Measurements from ENCODE around the gene LCN6. TPM values are rescaled to one million over a fixed set of nuclear protein-coding genes. Genes with fewer than 3 reads are reported as not detected.

The LCN6 gene
- total RNA-seq, 1 donor from 2014 or later = not detected

GRCh38 chr9:136777359-136777758 is 29.0 kb upstream of the LCN6 start:
- no peaks in the 10 kb centered on the region for H4K20me1 ChIP-seq (ENCODE audit: insufficient read depth, low read length)
- no peak overlapping the region for H2AFZ ChIP-seq (ENCODE audit: low read depth, low read length)
- no peak overlapping the region for H3K4me3 Mint-ChIP-seq (ENCODE audit: unreplicated experiment)

GRCh38 chr9:136776947-136777346 is 28.6 kb upstream of the LCN6 start:
- H3K27me3 Mint-ChIP-seq (ENCODE audit: low read depth, unreplicated experiment) = peaks cover 37% of the 10 kb centered on the region
- no peak overlapping the region for H3K27ac Mint-ChIP-seq (ENCODE audit: unreplicated experiment)
- H3K9me3 Mint-ChIP-seq (ENCODE audit: unreplicated experiment) = peaks cover 15% of the 10 kb centered on the region
- peak overlapping the region; percentile 14 for H3K4me3 Mint-ChIP-seq (ENCODE audit: unreplicated experiment)
- H3K36me3 Mint-ChIP-seq (ENCODE audit: low read depth, unreplicated experiment) = peaks cover 5% of the 10 kb centered on the region
- peaks cover 5% of the 10 kb centered on the region for H3K4me1 Mint-ChIP-seq (ENCODE audit: low read depth, unreplicated experiment)
- no peak for TF ChIP-seq EZH2 (IDR thresholded peaks at IDR 0.05; ENCODE audit: insufficient read depth, low read length)
- TF ChIP-seq CTCF (IDR thresholded peaks at IDR 0.05; ENCODE audit: insufficient read depth, low read depth, low read length) = no peak
- no peaks in the 10 kb centered on the region for H3K4me1 ChIP-seq (ENCODE audit: insufficient read depth, low read length)
- no peak overlapping the region for H3K27ac ChIP-seq (ENCODE audit: low read depth, low read length)
- DNase-seq (ENCODE audit: low read depth) (no peak), FAIRE-seq (no peak)
- no peak overlapping the region for H2AFZ ChIP-seq (ENCODE audit: low read depth, low read length)
- H3K9me3 ChIP-seq (ENCODE audit: insufficient read depth, low read depth, low read length) = peaks cover 4% of the 10 kb centered on the region
- H3K36me3 ChIP-seq (ENCODE audit: insufficient read depth, low read length) = no peaks in the 10 kb centered on the region
- no peak overlapping the region for H3K4me3 ChIP-seq (ENCODE audit: insufficient read depth, low read depth, low read length)
- no peak overlapping the region for H3K9ac ChIP-seq (ENCODE audit: low read length)
- no peaks in the 10 kb centered on the region for H4K20me1 ChIP-seq (ENCODE audit: insufficient read depth, low read length)
- no peaks in the 10 kb centered on the region for H3K79me2 ChIP-seq (ENCODE audit: insufficient read depth, low read length)
- peaks cover 29% of the 10 kb centered on the region for H3K27me3 ChIP-seq (ENCODE audit: insufficient read depth, low read length)
- H3K4me2 ChIP-seq (ENCODE audit: low read length) = no peak overlapping the region

More at GRCh38 chr9:136777359-136777758, 29.0 kb upstream of the LCN6 start:
- H3K36me3 ChIP-seq (ENCODE audit: insufficient read depth, low read length) = no peaks in the 10 kb centered on the region
- H3K9ac ChIP-seq (ENCODE audit: low read length) = no peak overlapping the region
- H3K79me2 ChIP-seq (ENCODE audit: insufficient read depth, low read length) = no peaks in the 10 kb centered on the region
- no peak overlapping the region for H3K27ac ChIP-seq (ENCODE audit: low read depth, low read length)
- H3K36me3 Mint-ChIP-seq (ENCODE audit: low read depth, unreplicated experiment) = peaks cover 5% of the 10 kb centered on the region
- no peaks in the 10 kb centered on the region for H3K4me1 ChIP-seq (ENCODE audit: insufficient read depth, low read length)
- no peak for TF ChIP-seq CTCF (IDR thresholded peaks at IDR 0.05; ENCODE audit: insufficient read depth, low read depth, low read length)
- peaks cover 40% of the 10 kb centered on the region for H3K27me3 Mint-ChIP-seq (ENCODE audit: low read depth, unreplicated experiment)
- H3K9me3 ChIP-seq (ENCODE audit: insufficient read depth, low read depth, low read length) = peaks cover 4% of the 10 kb centered on the region
- H3K4me3 ChIP-seq (ENCODE audit: insufficient read depth, low read depth, low read length) = no peak overlapping the region
- DNase-seq (ENCODE audit: low read depth) (no peak), FAIRE-seq (no peak)
- H3K4me1 Mint-ChIP-seq (ENCODE audit: low read depth, unreplicated experiment) = peaks cover 5% of the 10 kb centered on the region
- peaks cover 29% of the 10 kb centered on the region for H3K27me3 ChIP-seq (ENCODE audit: insufficient read depth, low read length)
- H3K27ac Mint-ChIP-seq (ENCODE audit: unreplicated experiment) = no peak overlapping the region
- no peak overlapping the region for H3K4me2 ChIP-seq (ENCODE audit: low read length)
- peaks cover 15% of the 10 kb centered on the region for H3K9me3 Mint-ChIP-seq (ENCODE audit: unreplicated experiment)

GRCh38 chr9:136775191-136775590 is 26.9 kb upstream of the LCN6 start:
- H3K27me3 ChIP-seq (ENCODE audit: insufficient read depth, low read length) = peaks cover 26% of the 10 kb centered on the region
- DNase-seq (ENCODE audit: low read depth) (no peak), FAIRE-seq (no peak)
- Mint-ChIP-seq H3K27me3 (ENCODE audit: low read depth, unreplicated experiment) (peaks cover 29% of the 10 kb centered on the region), H3K9me3 (ENCODE audit: unreplicated experiment) (peaks cover 15% of the 10 kb centered on the region), H3K27ac (ENCODE audit: unreplicated experiment) (no peak overlapping the region), H3K4me1 (ENCODE audit: low read depth, unreplicated experiment) (no peaks in the 10 kb centered on the region), H3K36me3 (ENCODE audit: low read depth, unreplicated experiment) (peaks cover 5% of the 10 kb centered on the region), H3K4me3 (ENCODE audit: unreplicated experiment) (no peak overlapping the region)
- no peak overlapping the region for H3K4me3 ChIP-seq (ENCODE audit: insufficient read depth, low read depth, low read length)
- H3K79me2 ChIP-seq (ENCODE audit: insufficient read depth, low read length) = no peaks in the 10 kb centered on the region
- H4K20me1 ChIP-seq (ENCODE audit: insufficient read depth, low read length) = no peaks in the 10 kb centered on the region
- H3K4me1 ChIP-seq (ENCODE audit: insufficient read depth, low read length) = no peaks in the 10 kb centered on the region
- H3K4me2 ChIP-seq (ENCODE audit: low read length) = no peak overlapping the region
- no peak for TF ChIP-seq CTCF (IDR thresholded peaks at IDR 0.05; ENCODE audit: insufficient read depth, low read depth, low read length)
- no peak for TF ChIP-seq EZH2 (IDR thresholded peaks at IDR 0.05; ENCODE audit: insufficient read depth, low read length)
- H3K9ac ChIP-seq (ENCODE audit: low read length) = no peak overlapping the region
- H2AFZ ChIP-seq (ENCODE audit: low read depth, low read length) = no peak overlapping the region
- peaks cover 4% of the 10 kb centered on the region for H3K9me3 ChIP-seq (ENCODE audit: insufficient read depth, low read depth, low read length)
- no peak overlapping the region for H3K27ac ChIP-seq (ENCODE audit: low read depth, low read length)
- H3K36me3 ChIP-seq (ENCODE audit: insufficient read depth, low read length) = no peaks in the 10 kb centered on the region

Data from astrocyte (in vitro differentiated cells and primary cell).